ENCODE results near the gene ZNF831.
A peak's percentile ranks its signal among the peaks of the same experiment; 100 is the strongest.

The ZNF831 gene

DNA sequence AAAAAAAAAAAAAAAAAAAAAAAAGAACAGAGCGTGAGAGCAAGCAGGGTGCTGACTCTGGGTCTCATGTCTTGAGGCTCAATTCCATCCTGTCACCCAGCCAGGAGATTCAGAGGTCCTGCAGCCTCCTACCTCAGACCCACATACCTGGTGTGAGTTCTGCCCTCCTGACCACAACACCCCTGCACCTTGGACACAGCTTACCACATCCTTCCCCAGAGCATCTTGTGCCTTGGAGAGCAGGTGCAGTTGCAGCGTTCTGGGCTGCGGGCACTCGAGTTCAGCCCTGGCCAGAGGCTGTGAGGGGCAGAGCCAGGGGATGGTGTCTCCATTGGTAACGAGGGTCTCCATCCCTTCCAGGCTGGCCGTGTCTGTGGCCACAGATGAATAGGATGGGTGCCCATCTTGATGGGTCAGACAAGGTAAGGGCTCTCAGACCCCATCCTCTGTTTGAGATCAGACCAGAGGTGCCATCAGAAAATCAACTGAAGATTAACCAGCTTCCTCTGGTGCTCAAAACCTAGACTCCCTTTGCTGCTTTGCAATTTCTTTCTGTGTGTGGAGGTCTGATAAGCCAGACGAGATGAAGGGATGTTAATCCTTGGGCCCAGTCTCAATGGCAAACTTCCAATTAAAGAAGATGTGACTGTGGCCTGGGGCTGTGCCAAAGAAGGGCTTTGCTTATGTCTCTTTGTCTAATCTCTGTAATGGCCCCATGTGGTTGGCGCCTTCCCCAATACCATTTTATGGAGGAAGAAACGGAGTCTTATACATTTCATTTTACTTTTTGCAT is 14.7 kb upstream of the ZNF831 start:
- H3K4me3 Mint-ChIP-seq = peak overlapping the region; percentile 72
- ATAC-seq = no peak
- peaks cover 33% of the 10 kb centered on the region for H3K36me3 Mint-ChIP-seq
- peaks cover 97% of the 10 kb centered on the region for H3K4me1 Mint-ChIP-seq
- H3K27ac Mint-ChIP-seq = peak overlapping the region; percentile 97
- DNase-seq (ENCODE audit: low spot score in 2 of 2) = no peak
- H3K9me3 Mint-ChIP-seq = no peaks in the 10 kb centered on the region

DNA sequence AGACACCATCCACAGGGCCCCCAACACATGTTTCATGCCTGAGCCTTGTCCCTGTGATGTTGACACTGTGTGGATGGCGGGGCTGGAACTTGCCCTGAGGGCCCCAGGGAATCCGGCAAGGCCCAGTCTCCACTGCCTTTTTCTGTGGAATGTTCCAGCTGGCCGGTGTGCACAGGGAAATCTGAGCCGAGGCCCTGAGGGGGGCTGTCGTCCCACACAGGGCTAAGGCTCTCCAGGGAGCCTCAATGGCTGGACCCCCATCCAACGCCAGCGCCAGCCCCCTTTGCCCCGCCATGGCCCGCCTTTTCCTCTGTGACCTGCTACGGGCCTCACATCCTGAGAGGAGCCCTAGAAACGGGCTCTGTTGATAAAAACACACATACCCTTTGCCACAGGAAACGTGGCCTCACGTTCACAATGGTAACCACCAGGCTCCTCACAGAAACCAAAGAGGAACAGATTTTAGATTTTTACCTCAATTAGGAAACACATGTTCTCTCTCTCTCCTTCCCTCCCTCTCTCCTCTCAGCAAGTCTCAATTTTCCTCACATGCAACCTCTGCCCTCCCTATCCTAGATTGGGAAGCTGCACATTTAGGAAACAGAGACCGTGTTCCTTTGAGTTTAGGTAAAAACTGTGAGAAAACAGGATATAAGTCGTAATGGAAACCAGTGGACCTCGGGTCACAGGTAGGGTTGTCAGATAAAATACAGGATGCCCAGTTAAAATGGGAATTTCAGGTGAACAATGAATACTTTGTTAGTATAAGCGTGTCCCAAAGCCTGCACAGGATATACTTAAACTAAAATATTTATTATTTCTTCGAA is 13.7 kb upstream of the ZNF831 start:
- ATAC-seq (peak; percentile 83), DNase-seq (ENCODE audit: low spot score in 2 of 2) (peak; percentile 43 to 76)
- no peaks in the 10 kb centered on the region for H3K9me3 Mint-ChIP-seq
- H3K4me3 Mint-ChIP-seq = peak overlapping the region; percentile 72
- peak overlapping the region; percentile 97 for H3K27ac Mint-ChIP-seq
- H3K4me1 Mint-ChIP-seq = peaks cover 97% of the 10 kb centered on the region
- peaks cover 28% of the 10 kb centered on the region for H3K36me3 Mint-ChIP-seq

DNA sequence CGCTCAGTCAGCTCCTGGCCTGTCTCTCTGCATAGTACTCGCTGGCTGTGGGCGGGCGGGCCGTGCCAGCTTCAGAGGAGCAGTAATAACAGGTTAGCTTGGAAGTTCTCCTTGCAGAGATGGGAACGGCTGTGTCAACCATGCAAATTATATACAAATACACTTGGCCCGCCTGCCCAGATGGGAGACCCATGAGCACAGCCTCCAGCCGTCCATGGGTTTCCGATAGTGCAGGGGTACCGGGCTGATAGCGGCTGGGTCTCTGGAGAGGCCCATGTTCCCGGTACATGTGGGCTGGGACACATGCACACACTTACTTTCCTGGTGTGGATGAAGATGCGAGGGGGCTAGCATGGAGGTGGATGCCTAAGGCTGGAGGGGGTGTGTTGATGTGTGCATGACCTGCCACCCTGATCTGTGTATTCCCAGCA is 12.8 kb upstream of the ZNF831 start:
- H3K4me1 Mint-ChIP-seq = peaks cover 96% of the 10 kb centered on the region
- no peak for DNase-seq (ENCODE audit: low spot score in 2 of 2)
- peak overlapping the region; percentile 97 for H3K27ac Mint-ChIP-seq
- H3K4me3 Mint-ChIP-seq = peak overlapping the region; percentile 72
- ATAC-seq = no peak
- H3K9me3 Mint-ChIP-seq = no peaks in the 10 kb centered on the region
- H3K36me3 Mint-ChIP-seq = peaks cover 24% of the 10 kb centered on the region

DNA sequence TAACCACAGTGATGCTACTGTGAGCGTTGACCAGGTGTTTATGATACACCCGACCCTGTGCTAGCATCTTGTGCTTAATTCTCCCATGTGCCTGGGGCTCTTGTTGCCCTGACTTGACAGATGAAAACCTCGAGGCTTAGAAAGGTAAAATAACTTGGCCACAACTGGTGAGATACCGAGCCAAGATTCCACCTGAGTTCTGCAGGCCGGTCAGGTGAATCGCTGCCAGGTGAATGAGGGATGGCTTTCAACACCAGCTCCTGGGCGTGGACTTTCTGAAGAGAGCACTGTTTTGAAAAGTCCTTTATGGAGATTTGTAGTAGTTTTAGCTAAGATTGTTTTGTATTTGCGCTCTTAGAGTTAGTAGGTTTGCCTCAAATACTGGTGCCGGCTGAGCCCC is 12.2 kb upstream of the ZNF831 start:
- H3K36me3 Mint-ChIP-seq = peaks cover 18% of the 10 kb centered on the region
- H3K4me3 Mint-ChIP-seq = peak overlapping the region; percentile 28

DNA sequence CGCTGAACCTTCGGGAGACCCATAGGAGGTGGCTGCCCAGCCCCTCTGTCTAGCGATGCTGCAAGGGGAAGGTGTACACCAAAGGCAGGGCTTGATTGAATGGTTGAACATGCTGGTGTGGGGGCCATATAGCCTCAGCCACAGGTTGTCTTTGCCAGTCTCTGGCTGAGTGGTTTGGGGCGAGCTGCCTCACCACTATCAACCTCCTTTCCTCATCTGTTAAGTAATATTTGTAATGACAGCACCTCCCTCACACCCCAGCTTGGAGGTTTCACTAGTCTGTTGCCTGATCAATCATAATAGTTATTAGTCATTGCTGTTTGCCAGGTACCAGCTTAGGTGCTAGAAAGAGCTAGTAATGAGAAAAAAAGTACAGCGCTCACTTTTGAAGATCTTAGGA is 11.8 kb upstream of the ZNF831 start:
- H3K9me3 Mint-ChIP-seq = no peaks in the 10 kb centered on the region
- DNase-seq (ENCODE audit: low spot score in 2 of 2) (no peak), ATAC-seq (peak; percentile 89)
- H3K4me1 Mint-ChIP-seq = peaks cover 87% of the 10 kb centered on the region
- H3K36me3 Mint-ChIP-seq = peaks cover 15% of the 10 kb centered on the region
- peak overlapping the region; percentile 28 for H3K4me3 Mint-ChIP-seq
- H3K27ac Mint-ChIP-seq = peak overlapping the region; percentile 88

More for the DNA sequence above, 12.2 kb upstream of the ZNF831 start:
- Mint-ChIP-seq H3K27ac (peak overlapping the region; percentile 88), H3K9me3 (no peaks in the 10 kb centered on the region), H3K4me1 (peaks cover 91% of the 10 kb centered on the region)
- DNase-seq (ENCODE audit: low spot score in 2 of 2) (no peak), ATAC-seq (no peak)

DNA sequence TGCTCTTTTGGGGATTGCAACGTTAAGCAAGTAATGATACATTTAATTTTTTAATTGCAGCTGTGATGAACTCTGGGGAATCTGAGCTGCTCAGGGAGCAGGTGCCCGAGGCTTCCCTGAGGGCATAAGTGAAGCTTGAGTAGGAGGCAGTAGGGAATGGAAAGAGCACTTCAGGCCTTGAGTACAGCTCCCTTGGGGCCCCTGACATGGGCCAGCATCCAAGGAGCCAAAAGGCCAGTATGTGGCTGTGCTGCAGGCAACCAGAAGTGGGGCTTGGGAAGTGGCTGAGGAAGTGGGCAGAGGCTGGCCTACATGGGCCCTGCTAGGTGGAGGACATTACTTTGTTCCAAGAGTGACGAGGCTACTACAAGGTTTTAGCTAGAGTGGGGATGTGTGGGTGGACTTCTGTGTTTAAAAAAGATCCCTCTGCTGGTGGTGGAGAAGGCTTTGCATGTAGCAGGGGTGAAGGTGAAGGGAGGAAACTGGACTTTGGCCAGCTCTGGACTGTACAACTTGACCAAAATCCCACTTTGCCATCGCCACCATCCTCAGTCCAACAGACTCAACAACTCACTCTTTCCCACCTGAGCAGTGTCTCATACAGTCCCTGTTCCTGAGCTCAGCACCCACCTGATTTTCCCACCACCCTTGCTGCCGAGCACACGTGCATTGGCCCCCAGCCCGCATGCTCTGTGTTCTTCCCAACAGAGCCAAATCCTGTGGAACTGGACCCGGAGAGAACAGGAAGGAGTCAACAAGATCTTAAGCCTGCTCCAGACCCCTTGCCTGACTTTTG is 10.9 kb upstream of the ZNF831 start:
- H3K27ac Mint-ChIP-seq = peak overlapping the region; percentile 88

DNA sequence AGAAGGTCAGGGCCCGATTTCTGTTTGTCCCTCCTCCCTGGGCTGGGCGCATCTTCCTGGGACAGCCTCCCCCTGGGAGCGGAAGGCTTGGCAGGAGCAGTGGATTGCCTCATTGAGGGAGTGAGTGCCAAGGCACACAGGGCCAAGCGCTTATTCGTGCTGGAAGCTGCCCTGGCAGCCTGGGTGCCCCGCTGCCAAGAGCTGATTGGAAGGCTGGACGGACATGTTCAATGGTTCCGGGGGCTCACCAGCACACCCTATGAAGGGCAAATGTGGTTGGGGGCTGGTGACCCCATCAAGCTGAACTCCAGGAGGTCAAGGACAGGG is 10.3 kb upstream of the ZNF831 start:
- peaks cover 85% of the 10 kb centered on the region for H3K4me1 Mint-ChIP-seq
- no peak overlapping the region for H3K4me3 Mint-ChIP-seq
- no peak overlapping the region for H3K27ac Mint-ChIP-seq
- no peaks in the 10 kb centered on the region for H3K9me3 Mint-ChIP-seq
- DNase-seq (ENCODE audit: low spot score in 2 of 2) (no peak), ATAC-seq (no peak)
- H3K36me3 Mint-ChIP-seq = peaks cover 6% of the 10 kb centered on the region

More for the DNA sequence above, 10.9 kb upstream of the ZNF831 start:
- no peak for DNase-seq (ENCODE audit: low spot score in 2 of 2)
- no peak for ATAC-seq
- Mint-ChIP-seq H3K4me3 (peak overlapping the region; percentile 28), H3K9me3 (no peaks in the 10 kb centered on the region), H3K4me1 (peaks cover 85% of the 10 kb centered on the region), H3K36me3 (peaks cover 11% of the 10 kb centered on the region)

DNA sequence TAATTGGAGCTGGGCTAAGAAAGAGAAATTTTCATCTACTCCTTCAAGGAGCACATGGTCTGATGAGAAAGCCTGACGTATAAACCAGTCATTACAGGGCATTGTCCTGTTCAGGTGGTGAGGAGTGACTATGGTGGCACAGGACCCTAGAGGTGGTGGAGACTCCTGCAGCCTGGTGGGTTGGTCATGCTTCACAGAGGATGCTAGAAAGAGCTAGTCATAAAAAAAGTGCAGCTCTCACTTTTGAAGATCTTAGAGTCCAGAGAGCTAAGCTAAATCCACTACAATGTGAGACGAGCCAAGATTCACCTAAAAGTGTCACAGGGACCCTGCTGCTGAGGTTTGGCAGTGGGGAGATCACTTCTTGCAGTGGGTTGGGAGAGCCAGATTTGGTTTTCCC is 9.8 kb upstream of the ZNF831 start:
- Mint-ChIP-seq H3K4me1 (peaks cover 86% of the 10 kb centered on the region), H3K4me3 (no peak overlapping the region), H3K9me3 (no peaks in the 10 kb centered on the region), H3K27ac (no peak overlapping the region), H3K36me3 (peaks cover 6% of the 10 kb centered on the region)
- DNase-seq (ENCODE audit: low spot score in 2 of 2) (no peak), ATAC-seq (peak; percentile 46)

DNA sequence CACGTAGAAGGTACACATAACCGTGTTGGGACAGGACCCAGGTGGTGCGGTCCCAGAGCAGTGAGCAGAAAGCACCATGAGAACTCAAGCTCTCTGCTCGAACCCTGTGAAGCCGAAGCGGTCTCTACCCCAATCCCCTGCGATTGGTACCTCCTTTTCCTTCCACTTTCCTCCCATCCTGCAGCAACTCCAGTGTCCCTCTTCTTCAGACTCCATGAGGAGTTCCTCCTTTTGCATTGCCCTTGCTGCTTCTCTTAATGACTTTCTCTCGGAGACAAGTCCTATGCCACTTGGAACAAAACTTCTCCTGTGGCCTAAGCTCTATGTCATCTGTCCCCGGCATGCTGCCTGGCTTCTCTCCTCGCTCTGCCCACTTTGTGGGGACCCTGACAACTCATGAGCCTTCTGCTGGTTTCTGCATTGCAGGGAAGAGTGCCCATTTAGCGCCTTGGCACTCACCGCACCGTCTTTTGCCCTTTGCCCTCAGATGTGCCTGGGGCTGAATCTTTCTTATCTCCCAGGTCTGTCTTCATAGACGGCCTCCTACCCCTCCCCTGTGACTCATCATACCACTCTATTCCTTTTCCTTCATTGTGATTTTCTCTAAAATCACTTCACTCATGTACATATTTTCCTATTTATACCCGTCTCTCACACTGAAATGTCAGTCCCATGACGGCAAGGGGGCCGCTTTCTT is 9.2 kb upstream of the ZNF831 start:
- DNase-seq (ENCODE audit: low spot score in 2 of 2) (no peak), ATAC-seq (no peak)
- H3K4me3 Mint-ChIP-seq = no peak overlapping the region
- H3K27ac Mint-ChIP-seq = peak overlapping the region; percentile 17
- no peaks in the 10 kb centered on the region for H3K9me3 Mint-ChIP-seq
- H3K36me3 Mint-ChIP-seq = peaks cover 9% of the 10 kb centered on the region
- peaks cover 86% of the 10 kb centered on the region for H3K4me1 Mint-ChIP-seq

DNA sequence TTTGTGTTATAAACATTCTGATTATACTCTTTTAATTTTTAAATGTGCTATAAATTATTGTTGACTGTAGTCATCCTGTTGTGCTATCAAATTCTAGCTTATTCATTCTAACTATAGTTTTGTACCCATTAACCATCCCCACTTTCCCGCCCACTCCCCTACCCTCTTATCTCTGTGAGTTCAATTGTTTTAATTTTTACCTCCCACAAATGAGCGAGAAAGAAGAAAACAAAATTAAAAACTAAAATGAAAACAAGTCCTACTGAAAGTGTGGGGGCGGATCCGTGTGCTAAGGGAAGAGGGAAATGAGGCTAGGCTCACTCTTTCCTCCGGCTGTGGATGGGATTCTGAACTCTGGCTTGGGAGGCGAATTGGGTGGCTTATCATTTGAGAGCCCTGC is 6.6 kb upstream of the ZNF831 start:
- ATAC-seq = no peak
- H3K4me1 Mint-ChIP-seq = peaks cover 86% of the 10 kb centered on the region
- DNase-seq (ENCODE audit: low spot score in 2 of 2) = no peak
- no peak overlapping the region for H3K27ac Mint-ChIP-seq
- peaks cover 24% of the 10 kb centered on the region for H3K36me3 Mint-ChIP-seq
- no peaks in the 10 kb centered on the region for H3K9me3 Mint-ChIP-seq
- no peak overlapping the region for H3K4me3 Mint-ChIP-seq

DNA sequence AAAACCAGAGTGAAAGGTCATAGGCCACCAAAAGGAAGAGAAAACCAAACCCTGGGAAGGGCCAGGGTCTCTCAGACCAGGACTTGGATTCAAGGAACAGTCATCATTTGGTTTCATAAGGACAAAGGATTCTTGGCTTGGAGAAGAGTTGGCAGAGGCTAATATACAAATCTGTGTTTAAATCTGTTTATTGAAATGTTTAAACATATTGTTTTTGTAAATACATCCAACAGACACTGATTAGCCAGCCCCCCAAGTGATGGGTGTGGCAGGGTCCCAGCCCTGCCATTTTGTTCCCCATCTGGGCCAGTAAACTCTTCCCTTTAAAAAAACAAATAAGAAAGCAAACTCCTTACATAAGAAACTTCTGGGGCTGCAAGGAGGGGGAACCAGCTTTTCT is 6.1 kb upstream of the ZNF831 start:
- ATAC-seq (no peak), DNase-seq (ENCODE audit: low spot score in 2 of 2) (no peak)
- Mint-ChIP-seq H3K36me3 (peaks cover 24% of the 10 kb centered on the region), H3K4me1 (peaks cover 86% of the 10 kb centered on the region), H3K9me3 (no peaks in the 10 kb centered on the region), H3K27ac (no peak overlapping the region), H3K4me3 (peak overlapping the region; percentile 43)

DNA sequence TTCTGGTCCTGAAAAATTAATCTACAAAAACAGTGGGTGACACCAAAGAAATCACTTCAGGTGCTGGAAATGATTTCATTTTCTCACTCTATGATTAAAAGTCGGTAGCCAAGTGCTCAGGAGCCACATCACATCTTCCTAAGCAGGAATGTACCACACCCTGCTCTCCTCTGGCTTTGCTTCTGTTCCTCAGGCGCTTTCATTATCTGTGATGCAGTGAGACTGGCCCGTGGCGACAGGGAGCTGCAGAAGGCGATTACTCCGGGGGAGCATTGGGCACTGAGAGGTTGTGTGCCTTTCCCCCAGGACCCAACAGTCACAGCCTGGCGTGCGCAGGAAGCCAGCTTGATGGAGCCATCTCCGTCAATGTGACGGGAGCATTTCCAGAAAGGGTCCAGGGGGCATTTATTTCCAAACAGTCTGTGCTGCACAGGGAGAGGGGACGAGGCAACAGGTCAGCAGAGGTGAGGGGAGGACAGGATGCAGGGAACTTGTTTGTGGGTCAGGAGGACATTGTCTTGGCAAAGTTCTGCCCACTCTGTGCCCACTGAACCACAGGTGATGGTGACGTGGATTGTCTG is 5.6 kb upstream of the ZNF831 start:
- Mint-ChIP-seq H3K36me3 (peaks cover 21% of the 10 kb centered on the region), H3K4me3 (peak overlapping the region; percentile 43), H3K4me1 (peaks cover 86% of the 10 kb centered on the region), H3K27ac (no peak overlapping the region), H3K9me3 (no peaks in the 10 kb centered on the region)
- no peak for ATAC-seq
- DNase-seq (ENCODE audit: low spot score in 2 of 2) = no peak

DNA sequence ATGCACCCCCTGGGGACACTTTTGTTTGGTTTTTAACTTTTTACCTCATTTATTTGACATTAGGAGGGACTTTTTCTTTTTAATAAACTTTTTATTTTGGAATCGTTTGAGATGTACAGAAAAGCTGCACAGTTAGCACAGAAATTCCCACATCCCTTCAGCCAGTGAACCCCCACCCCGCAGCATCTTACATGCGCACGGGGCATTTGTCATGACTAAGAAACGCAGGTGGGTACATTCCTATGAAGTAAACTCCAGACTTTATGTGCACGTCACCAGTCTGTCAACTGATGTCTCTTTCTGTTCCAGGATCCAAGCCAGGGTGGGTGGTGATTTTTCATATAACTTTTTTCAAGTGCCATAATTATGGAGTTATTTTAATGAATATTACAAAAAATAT is 4.9 kb upstream of the ZNF831 start:
- Mint-ChIP-seq H3K4me1 (peaks cover 86% of the 10 kb centered on the region), H3K4me3 (peak overlapping the region; percentile 91), H3K27ac (peak overlapping the region; percentile 99), H3K9me3 (no peaks in the 10 kb centered on the region), H3K36me3 (peaks cover 17% of the 10 kb centered on the region)
- ATAC-seq (no peak), DNase-seq (ENCODE audit: low spot score in 2 of 2) (no peak)

DNA sequence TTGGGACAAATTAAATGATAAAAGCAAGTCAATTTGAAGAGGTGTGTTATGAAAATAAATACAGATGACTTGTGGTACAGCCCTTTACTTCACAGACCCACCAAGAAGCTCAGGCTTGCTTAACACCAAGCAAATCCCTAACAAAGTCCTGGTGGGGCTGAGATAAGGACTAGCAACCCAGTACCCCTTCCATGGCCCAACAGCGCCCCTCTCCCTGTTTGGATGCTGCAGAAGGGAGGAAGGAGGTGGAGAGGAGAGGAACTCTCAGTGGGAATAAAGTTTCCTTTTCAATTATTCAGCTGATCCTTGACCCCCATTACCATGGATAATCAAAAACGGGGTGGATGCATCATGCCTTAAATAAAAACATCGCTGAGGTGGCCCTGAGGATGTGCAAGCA is 4.5 kb upstream of the ZNF831 start:
- Mint-ChIP-seq H3K4me1 (peaks cover 85% of the 10 kb centered on the region), H3K36me3 (peaks cover 17% of the 10 kb centered on the region), H3K27ac (peak overlapping the region; percentile 99), H3K4me3 (peak overlapping the region; percentile 91), H3K9me3 (no peaks in the 10 kb centered on the region)
- DNase-seq (ENCODE audit: low spot score in 2 of 2) (no peak), ATAC-seq (peak; percentile 1)

Measured in stimulated activated effector memory CD8-positive, alpha-beta T cell treated with anti-CD3 and anti-CD28 coated beads, Interleukin-12 subunit alpha, Interleukin-12 subunit beta, amount 100 ng/mL, for 72 hours (primary cell).